Activated CD4-positive, alpha-beta memory T cell treated with anti-CD3 and anti-CD28 coated beads, Interleukin-2, amount 10 ng/mL, durations not matched to agents 7 days and 5 days (primary cell): ENCODE data around the gene PPP1R1A. TPM values are rescaled to one million over a fixed set of nuclear protein-coding genes. Genes with fewer than 3 reads are reported as not detected.

Experiments
- CTCF ChIA-PET: fragments of 350-600 bp; sonication (Branson Sonifier 250); formaldehyde crosslinking; loops from one replicate; lab custom pipeline; 2021; ENCODE audit warnings: antibody characterized with exemption, inconsistent platforms; lab: Charles Lee
- POLR2A ChIA-PET: fragments of 350-600 bp; sonication (Branson Sonifier 250); formaldehyde crosslinking; loops from one replicate; lab custom pipeline; 2021; ENCODE audit warnings: antibody characterized with exemption; lab: Charles Lee
- DNase-seq: peaks from one replicate; pipeline ENCODE4 v3.0.0-alpha.2; 2020
- H3K27ac Mint-ChIP-seq: one replicate; pipeline ENCODE4 v1.8.0; 2021; ENCODE audit warnings: mild to moderate bottlenecking, mixed read lengths
- H3K27me3 Mint-ChIP-seq: one replicate; pipeline ENCODE4 v1.8.0; 2021; ENCODE audit warnings: mixed read lengths
- H3K36me3 Mint-ChIP-seq: one replicate; pipeline ENCODE4 v1.8.0; 2021; ENCODE audit warnings: low read depth, mixed read lengths
- H3K4me1 Mint-ChIP-seq: one replicate; pipeline ENCODE4 v1.8.0; 2021; ENCODE audit warnings: mixed read lengths
- H3K4me3 Mint-ChIP-seq: one replicate; pipeline ENCODE4 v1.8.0; 2021; ENCODE audit warnings: mild to moderate bottlenecking, mixed read lengths
- H3K9me3 Mint-ChIP-seq: one replicate; pipeline ENCODE4 v1.8.0; 2021; ENCODE audit warnings: mixed read lengths
- total RNA-seq, 2 experiments: library from RNA; stranded (reverse); gene quantifications; one replicate each; pipeline ENCODE4 v1.2.3, GENCODE V29; 2021

PPP1R1A gene
- total RNA-seq, 2 experiments from 2014 or later: not detected

GRCh38 chr12:54581412-54581811 lies 7.0 kb downstream of the PPP1R1A start:
- H3K4me3 Mint-ChIP-seq: no peak overlapping the region
- ChIA-PET CTCF (interaction anchor here (2.7 kb wide), 1 partner anchor 16 kb away, joined by 21 read pairs; no protein-coding TSS in a partner anchor), POLR2A (interaction anchor here (1.3 kb wide), 1 partner anchor 20 kb away, joined by 3 read pairs; no protein-coding TSS in a partner anchor)
- H3K4me1 Mint-ChIP-seq: no peaks in the 10 kb centered on the region
- peaks cover 26% of the 10 kb centered on the region for H3K27me3 Mint-ChIP-seq
- H3K36me3 Mint-ChIP-seq: peaks cover 5% of the 10 kb centered on the region
- H3K9me3 Mint-ChIP-seq: no peaks in the 10 kb centered on the region
- H3K27ac Mint-ChIP-seq: no peak overlapping the region
- no peak for DNase-seq

- H3K27me3 Mint-ChIP-seq: peaks cover 12% of the 10 kb centered on the region
- no peak overlapping the region for H3K4me3 Mint-ChIP-seq
- H3K36me3 Mint-ChIP-seq: peaks cover 9% of the 10 kb centered on the region
- ChIA-PET POLR2A (interaction anchor here (1.0 to 1.3 kb wide), 3 partner anchors 20 to 31 kb away, joined by 3 to 4 read pairs (median 4); partner anchors contain the start of gene PDE1B), CTCF (interaction anchor here (0.6 to 2.7 kb wide), 25 partner anchors 8 to 255 kb away, joined by 3 to 21 read pairs (median 4); partner anchors contain the start of genes COPZ1 and PPP1R1A)
- peak; percentile 83 for DNase-seq
- H3K9me3 Mint-ChIP-seq: no peaks in the 10 kb centered on the region
- no peak overlapping the region for H3K27ac Mint-ChIP-seq
- H3K4me1 Mint-ChIP-seq: no peaks in the 10 kb centered on the region
Observed at GRCh38 chr12:54579696-54580333, 8.6 kb downstream of the PPP1R1A start.

- Mint-ChIP-seq H3K9me3 (no peaks in the 10 kb centered on the region), H3K27me3 (peaks cover 7% of the 10 kb centered on the region), H3K4me3 (no peak overlapping the region), H3K27ac (no peak overlapping the region), H3K36me3 (peaks cover 12% of the 10 kb centered on the region), H3K4me1 (no peaks in the 10 kb centered on the region)
- POLR2A ChIA-PET: interaction anchor here (1.3 kb wide), 1 partner anchor 30 kb away, joined by 4 read pairs; the partner anchor contains the start of gene PDE1B
- DNase-seq: no peak
- CTCF ChIA-PET: interaction anchor here (1.2 to 2.7 kb wide), 13 partner anchors 9 to 180 kb away, joined by 3 to 21 read pairs (median 6); partner anchors contain the start of gene PPP1R1A
Observed at GRCh38 chr12:54579258-54579657, 9.2 kb downstream of the PPP1R1A start.

- no peak overlapping the region for H3K4me3 Mint-ChIP-seq
- no peak overlapping the region for H3K27ac Mint-ChIP-seq
- H3K9me3 Mint-ChIP-seq: no peaks in the 10 kb centered on the region
- H3K36me3 Mint-ChIP-seq: peaks cover 12% of the 10 kb centered on the region
- peaks cover 3% of the 10 kb centered on the region for H3K27me3 Mint-ChIP-seq
- H3K4me1 Mint-ChIP-seq: no peaks in the 10 kb centered on the region
- CTCF ChIA-PET: interaction anchor here (1.4 to 2.7 kb wide), 6 partner anchors 12 to 52 kb away, joined by 3 to 21 read pairs (median 8); no protein-coding TSS in a partner anchor
- DNase-seq: no peak
- POLR2A ChIA-PET: no interaction called here
Observed at GRCh38 chr12:54578778-54579177, 9.7 kb downstream of the PPP1R1A start.

GRCh38 chr12:54572881-54573280 lies 15.6 kb downstream of the PPP1R1A start:
- CTCF ChIA-PET: no interaction called here
- H3K27me3 Mint-ChIP-seq: no peaks in the 10 kb centered on the region

GRCh38 chr12:54571193-54572188 lies 17.0 kb downstream of the PPP1R1A start:
- Mint-ChIP-seq H3K4me1 (no peaks in the 10 kb centered on the region), H3K27me3 (no peaks in the 10 kb centered on the region), H3K9me3 (no peaks in the 10 kb centered on the region), H3K36me3 (peaks cover 37% of the 10 kb centered on the region), H3K4me3 (no peak overlapping the region), H3K27ac (no peak overlapping the region)
- no peak for DNase-seq
- ChIA-PET CTCF (interaction anchor here (1.0 kb wide), 1 partner anchor 9 kb away, joined by 5 read pairs; no protein-coding TSS in a partner anchor), POLR2A (no interaction called here)

More at GRCh38 chr12:54572881-54573280, 15.6 kb downstream of the PPP1R1A start:
- no peaks in the 10 kb centered on the region for H3K9me3 Mint-ChIP-seq
- peaks cover 39% of the 10 kb centered on the region for H3K36me3 Mint-ChIP-seq
- no peaks in the 10 kb centered on the region for H3K4me1 Mint-ChIP-seq
- POLR2A ChIA-PET: interaction anchor here (1.1 kb wide), 1 partner anchor 10 kb away, joined by 3 read pairs; no protein-coding TSS in a partner anchor
- H3K27ac Mint-ChIP-seq: no peak overlapping the region
- H3K4me3 Mint-ChIP-seq: no peak overlapping the region
- DNase-seq: no peak

GRCh38 chr12:54569995-54570528 lies 18.4 kb downstream of the PPP1R1A start:
- Mint-ChIP-seq H3K36me3 (peaks cover 34% of the 10 kb centered on the region), H3K27ac (no peak overlapping the region), H3K4me3 (no peak overlapping the region), H3K4me1 (no peaks in the 10 kb centered on the region), H3K27me3 (no peaks in the 10 kb centered on the region), H3K9me3 (no peaks in the 10 kb centered on the region)
- CTCF ChIA-PET: no interaction called here
- DNase-seq: no peak
- POLR2A ChIA-PET: no interaction called here

- Mint-ChIP-seq H3K27ac (no peak overlapping the region), H3K4me3 (no peak overlapping the region), H3K27me3 (no peaks in the 10 kb centered on the region), H3K4me1 (no peaks in the 10 kb centered on the region), H3K9me3 (no peaks in the 10 kb centered on the region), H3K36me3 (peaks cover 33% of the 10 kb centered on the region)
- POLR2A ChIA-PET: no interaction called here
- CTCF ChIA-PET: no interaction called here
- no peak for DNase-seq
Observed at GRCh38 chr12:54569072-54569471, 19.4 kb downstream of the PPP1R1A start.

GRCh38 chr12:54566792-54567191 lies 21.7 kb downstream of the PPP1R1A start:
- Mint-ChIP-seq H3K27me3 (no peaks in the 10 kb centered on the region), H3K4me1 (peaks cover 6% of the 10 kb centered on the region), H3K4me3 (no peak overlapping the region), H3K27ac (no peak overlapping the region), H3K36me3 (peaks cover 25% of the 10 kb centered on the region), H3K9me3 (no peaks in the 10 kb centered on the region)
- DNase-seq: no peak
- ChIA-PET POLR2A (no interaction called here), CTCF (interaction anchor here (0.7 to 2.5 kb wide), 3 partner anchors 11 to 426 kb away, joined by 3 to 10 read pairs (median 5); no protein-coding TSS in a partner anchor)

GRCh38 chr12:54565986-54566544 lies 22.4 kb downstream of the PPP1R1A start:
- Mint-ChIP-seq H3K27me3 (no peaks in the 10 kb centered on the region), H3K9me3 (no peaks in the 10 kb centered on the region), H3K36me3 (peaks cover 19% of the 10 kb centered on the region), H3K4me1 (peaks cover 13% of the 10 kb centered on the region), H3K4me3 (no peak overlapping the region), H3K27ac (no peak overlapping the region)
- POLR2A ChIA-PET: no interaction called here
- CTCF ChIA-PET: interaction anchor here (2.5 kb wide), 1 partner anchor 14 kb away, joined by 10 read pairs; no protein-coding TSS in a partner anchor
- DNase-seq: no peak

- H3K9me3 Mint-ChIP-seq: no peaks in the 10 kb centered on the region
- no peak overlapping the region for H3K27ac Mint-ChIP-seq
- H3K4me1 Mint-ChIP-seq: peaks cover 19% of the 10 kb centered on the region
- H3K36me3 Mint-ChIP-seq: peaks cover 13% of the 10 kb centered on the region
- ChIA-PET CTCF (interaction anchor here (2.5 kb wide), 1 partner anchor 14 kb away, joined by 10 read pairs; no protein-coding TSS in a partner anchor), POLR2A (no interaction called here)
- no peak overlapping the region for H3K4me3 Mint-ChIP-seq
- no peaks in the 10 kb centered on the region for H3K27me3 Mint-ChIP-seq
- no peak for DNase-seq
Observed at GRCh38 chr12:54565310-54565985, 23.0 kb downstream of the PPP1R1A start.
